H1 (cell line): ENCODE results near the gene PREB. TPM values are rescaled to one million over a fixed set of nuclear protein-coding genes. Genes with fewer than 3 reads are reported as not detected.
A peak's percentile ranks its signal among the peaks of the same experiment; 100 is the strongest.

ENCODE experiments used
- CTCF ChIA-PET: fragments of 300-600 bp; sonication (Branson Sonifier 250); formaldehyde crosslinking; loops from one replicate; lab custom pipeline; 2021; ENCODE audit not compliant: partially characterized antibody; lab: Charles Lee
- POLR2A ChIA-PET: fragments of 300-600 bp; sonication (Branson Sonifier 250); formaldehyde crosslinking; loops from one replicate; lab custom pipeline; 2021; ENCODE audit warnings: inconsistent platforms; ENCODE audit not compliant: partially characterized antibody; lab: Charles Lee
- DNase-seq, 2 experiments: peaks; one replicate each; pipeline versions ENCODE4 v3.0.0 to v3.0.0-alpha.2; 2010 to 2022; ENCODE audit warnings: low spot score in 2 of 2, low read depth in 1 of 2, mixed read lengths in 1 of 2
- FAIRE-seq: peaks from 2 replicates; lab custom pipeline; 2011; peaks lifted over from hg19 to GRCh38; lab: Jason Lieb, UNC
- H2AFZ ChIP-seq: 2 replicates; pipeline ENCODE4 v1.8.1; 2012; ENCODE audit warnings: low read length, inconsistent platforms
- H2AK5ac ChIP-seq: 2 replicates; pipeline ENCODE4 v1.6.1; 2013; ENCODE audit warnings: low read depth, low read length
- H2BK120ac ChIP-seq: replicated peaks from 2 replicates; pipeline ENCODE3; 2013; ENCODE audit warnings: low read depth, low read length, inconsistent platforms
- H2BK12ac ChIP-seq: 2 replicates; pipeline ENCODE4 v1.6.1; 2013; ENCODE audit warnings: low read depth, low read length
- H2BK15ac ChIP-seq: 2 replicates; pipeline ENCODE4 v1.6.1; 2013; ENCODE audit warnings: low read length
- H2BK20ac ChIP-seq: 2 replicates; pipeline ENCODE4 v1.6.1; 2013; ENCODE audit warnings: low read length
- H2BK5ac ChIP-seq: 2 replicates; pipeline ENCODE4 v1.6.1; 2013; ENCODE audit warnings: low read depth, low read length
- H3K14ac ChIP-seq: 2 replicates; pipeline ENCODE4 v1.6.1; 2013; ENCODE audit warnings: inconsistent platforms; ENCODE audit not compliant: insufficient read length
- H3K18ac ChIP-seq: 2 replicates; pipeline ENCODE4 v1.6.1; 2013; ENCODE audit warnings: low read length; ENCODE audit errors: extremely low read depth
- H3K23ac ChIP-seq: 2 replicates; pipeline ENCODE4 v1.6.1; 2013; ENCODE audit warnings: inconsistent platforms; ENCODE audit not compliant: insufficient read length
- H3K23me2 ChIP-seq: 2 replicates; pipeline ENCODE4 v1.6.1; 2013; ENCODE audit warnings: low read depth, low read length
- H3K27ac ChIP-seq: 2 replicates; pipeline ENCODE4 v1.6.1; 2011; ENCODE audit warnings: low read depth, low read length, inconsistent platforms
- H3K27me3 ChIP-seq, 4 experiments: replicated peaks in 1 of 4; 1 replicate in 1 of 4; 2 replicates in 3 of 4; pipeline versions ENCODE4 v1.6.1 to v1.8.1; 2011 to 2013; ENCODE audit warnings: low read length in 3 of 4, mild to moderate bottlenecking in 3 of 4, inconsistent platforms in 2 of 4, mixed read lengths in 2 of 4, moderate library complexity in 1 of 4; ENCODE audit not compliant: control insufficient read depth in 3 of 4, insufficient read depth in 3 of 4; ENCODE audit errors: extremely low read depth in 1 of 4
- H3K36me3 ChIP-seq, 4 experiments: 2 replicates each; pipeline versions ENCODE4 v1.6.1 to v1.8.1; 2011 to 2013; ENCODE audit warnings: mild to moderate bottlenecking in 4 of 4, low read length in 3 of 4, moderate library complexity in 2 of 4, control low read depth in 1 of 4, inconsistent platforms in 1 of 4; ENCODE audit not compliant: insufficient read depth in 4 of 4, control insufficient read depth in 2 of 4
- H3K4ac ChIP-seq: replicated peaks from 2 replicates; pipeline ENCODE3; 2013; ENCODE audit warnings: low read length, low read depth, mixed read lengths, inconsistent platforms; ENCODE audit not compliant: insufficient read length
- H3K4me1 ChIP-seq, 4 experiments: replicated peaks in 1 of 4; 1 replicate in 1 of 4; 2 replicates in 3 of 4; pipeline versions ENCODE4 v1.6.1 to v1.8.1; 2011 to 2013; ENCODE audit warnings: low read length in 3 of 4, inconsistent platforms in 2 of 4, mixed read lengths in 1 of 4; ENCODE audit not compliant: insufficient read depth in 4 of 4, control insufficient read depth in 3 of 4
- H3K4me2 ChIP-seq, 2 experiments: 2 replicates each; pipeline versions ENCODE4 v1.6.1 to v1.8.1; 2011 to 2013; ENCODE audit warnings: low read depth in 2 of 2, low read length in 2 of 2, control low read depth in 1 of 2, inconsistent platforms in 1 of 2, mild to moderate bottlenecking in 1 of 2; ENCODE audit not compliant: insufficient read depth in 1 of 2
- H3K4me3 ChIP-seq, 4 experiments: fragments of 200-600, 300-600 bp in 1 of 4; sonication (generic), shearing (Covaris generic), sonication (Bioruptor Twin) in 1 of 4; 2 replicates each; pipeline versions ENCODE4 v1.5.1 to v1.8.1; 2011 to 2016; ENCODE audit warnings: low read length in 4 of 4, low read depth in 3 of 4, control low read depth in 2 of 4, inconsistent platforms in 2 of 4, mild to moderate bottlenecking in 2 of 4, mixed read lengths in 1 of 4, moderate library complexity in 1 of 4; ENCODE audit not compliant: insufficient read depth in 2 of 4; ENCODE audit errors: extremely low read depth in 1 of 4
- H3K56ac ChIP-seq: replicated peaks from 2 replicates; pipeline ENCODE3; 2013; ENCODE audit warnings: low read depth, mild to moderate bottlenecking, mixed read lengths, low read length, inconsistent platforms; ENCODE audit not compliant: insufficient read length
- H3K79me1 ChIP-seq: 2 replicates; pipeline ENCODE4 v1.6.1; 2013; ENCODE audit warnings: low read depth, low read length, control low read depth
- H3K79me2 ChIP-seq, 2 experiments: 2 replicates each; pipeline versions ENCODE4 v1.6.1 to v1.8.1; 2012 to 2013; ENCODE audit warnings: low read length in 2 of 2, mild to moderate bottlenecking in 2 of 2, inconsistent platforms in 1 of 2; ENCODE audit not compliant: insufficient read depth in 2 of 2, control insufficient read depth in 1 of 2
- H3K9ac ChIP-seq, 4 experiments: replicated peaks in 1 of 4; 1 replicate in 1 of 4; 2 replicates in 3 of 4; pipeline versions ENCODE4 v1.6.1 to v1.8.1; 2011 to 2013; ENCODE audit warnings: low read depth in 3 of 4, low read length in 3 of 4, control low read depth in 2 of 4, mild to moderate bottlenecking in 2 of 4, moderate library complexity in 2 of 4, inconsistent platforms in 1 of 4; ENCODE audit errors: extremely low read depth in 1 of 4
- H3K9me3 ChIP-seq, 2 experiments: 2 replicates each; pipeline versions ENCODE4 v1.6.1 to v1.8.1; 2012 to 2013; ENCODE audit warnings: mild to moderate bottlenecking in 2 of 2, moderate library complexity in 2 of 2, control low read depth in 1 of 2, inconsistent platforms in 1 of 2, low read depth in 1 of 2, low read length in 1 of 2, mixed read lengths in 1 of 2; ENCODE audit not compliant: insufficient read depth in 2 of 2
- H4K20me1 ChIP-seq, 2 experiments: replicated peaks in 1 of 2; 2 replicates each; pipeline versions ENCODE3 to v1.8.1; 2011 to 2013; ENCODE audit warnings: inconsistent platforms in 2 of 2, low read length in 2 of 2, mild to moderate bottlenecking in 1 of 2; ENCODE audit not compliant: insufficient read depth in 2 of 2, control insufficient read depth in 1 of 2
- H4K5ac ChIP-seq: 2 replicates; pipeline ENCODE4 v1.6.1; 2013; ENCODE audit warnings: low read length, low read depth, mixed read lengths, inconsistent platforms; ENCODE audit not compliant: insufficient read length
- H4K8ac ChIP-seq: 2 replicates; pipeline ENCODE4 v1.8.0; 2013; ENCODE audit warnings: mild to moderate bottlenecking, moderate library complexity, low read length, inconsistent platforms; ENCODE audit not compliant: insufficient read depth; ENCODE audit errors: extremely low read depth
- H4K91ac ChIP-seq: replicated peaks from 2 replicates; pipeline ENCODE3; 2013; ENCODE audit warnings: low read length, mixed read lengths, inconsistent platforms; ENCODE audit not compliant: insufficient read length
- CTBP2 ChIP-seq: IDR thresholded peaks from 2 replicates; pipeline ENCODE4 v1.7.0; 2011; ENCODE audit warnings: borderline replicate concordance, mild to moderate bottlenecking, moderate library complexity, mixed read lengths, low read length; ENCODE audit not compliant: insufficient read depth, insufficient read length
- E2F6 ChIP-seq: IDR thresholded peaks from 2 replicates; pipeline ENCODE4 v1.6.1; 2012; ENCODE audit warnings: inconsistent platforms
- EP300 ChIP-seq, 2 experiments: IDR thresholded peaks; 1 replicate in 1 of 2; 2 replicates in 1 of 2; pipeline ENCODE4 v1.6.1; 2011 to 2012; ENCODE audit warnings: low read depth in 2 of 2, low read length in 2 of 2, mild to moderate bottlenecking in 2 of 2, borderline replicate concordance in 1 of 2, inconsistent platforms in 1 of 2, moderate library complexity in 1 of 2
- KDM1A ChIP-seq: fragments of 200-600, 300-600 bp; sonication (generic); IDR thresholded peaks from 2 replicates; pipeline ENCODE4 v1.7.1; 2016; ENCODE audit warnings: mild to moderate bottlenecking, low read length, borderline replicate concordance
- NANOG ChIP-seq: IDR thresholded peaks from 2 replicates; pipeline ENCODE4 v1.6.1; 2011; ENCODE audit warnings: low read length, low read depth, mild to moderate bottlenecking, inconsistent platforms; ENCODE audit not compliant: insufficient read depth, poor library complexity, severe bottlenecking
- POLR2A ChIP-seq, 2 experiments: IDR thresholded peaks; 1 replicate in 1 of 2; 2 replicates in 1 of 2; pipeline ENCODE4 v1.6.1; 2011; ENCODE audit warnings: low read depth in 2 of 2, low read length in 2 of 2, mild to moderate bottlenecking in 2 of 2; ENCODE audit errors: control extremely low read depth in 1 of 2
- POU5F1 ChIP-seq: IDR thresholded peaks from 2 replicates; pipeline ENCODE4 v1.6.1; 2011; ENCODE audit warnings: low read depth, mild to moderate bottlenecking, low read length, moderate library complexity
- RFX5 ChIP-seq: IDR thresholded peaks from 2 replicates; pipeline ENCODE4 v1.6.1; 2011; ENCODE audit warnings: low read depth, low read length, improper control_type of control experiment, borderline replicate concordance
- TEAD4 ChIP-seq: IDR thresholded peaks from 2 replicates; pipeline ENCODE4 v1.6.1; 2012; ENCODE audit warnings: low read depth, low read length, inconsistent platforms, mixed read lengths
- WGBS, 2 experiments: shearing (Covaris generic) in 1 of 2; methylation state at CpG; one replicate each; pipeline versions ENCODE4 v1.1.6 to v1.1.7; 2013 to 2015; ENCODE audit warnings: low lambda C conversion rate in 2 of 2, mixed read lengths in 2 of 2, inconsistent platforms in 1 of 2, low coverage in 1 of 2, missing lambda C conversion rate in 1 of 2; ENCODE audit not compliant: insufficient replicate concordance in 2 of 2, insufficient coverage in 1 of 2, insufficient read length in 1 of 2; ENCODE audit errors: extremely low coverage in 1 of 2, missing lambda C conversion rate in 1 of 2; 5-methylcytosine and 5-hydroxymethylcytosine counted together
- polyA plus RNA-seq, 7 experiments: library from polyadenylated mRNA; depleted of rRNA in 3 of 7; stranded (reverse) in 5 of 7; unstranded in 2 of 7; fragments of >200 nt in 5 of 7; fragments of 200-250 nt in 2 of 7; gene quantifications; 1 replicate in 5 of 7; 2 replicates in 1 of 7; 4 replicates in 1 of 7; pipeline versions ENCODE4 v1.2.1 to v1.2.3, GENCODE V29; 2011 to 2013; ENCODE audit warnings: missing spikeins in 2 of 7, mixed read lengths in 2 of 7
- total RNA-seq: library from RNA; stranded (reverse); fragmentation: NEBNext Ultra II Directional; extraction: Animal tissue kit (Norgen Biotek cat#: 25700); gene quantifications from 2 replicates; pipeline ENCODE4 v1.2.1, GENCODE V29; 2021
- TF ChIP-seq, protein P1 (sequence below): IDR thresholded peaks from 2 replicates; pipeline ENCODE4 v1.6.1; 2012; ENCODE audit warnings: low read length, inconsistent platforms

PREB gene
- total and polyA plus RNA-seq, 2 of the 8 experiments (the other 6 are each of a cell fraction or from before 2014, with no cell fraction given): 54.1 to 72.2 TPM

- Histone ChIP-seq H4K8ac (peak overlapping the region; percentile 71), H4K5ac (no peak overlapping the region), H4K20me1 (peaks cover 5 to 9% of the 10 kb centered on the region in 2 experiments), H2BK120ac (no peak overlapping the region), H3K23me2 (peaks cover 2% of the 10 kb centered on the region; the same call in 1 of the 2 replicates), H3K9me3 (no peaks in the 10 kb centered on the region), H3K79me1 (peaks cover 4% of the 10 kb centered on the region), H3K4me2 (no peak overlapping the region), H3K18ac (no peak overlapping the region), H3K56ac (no peak overlapping the region), H2BK12ac (no peak overlapping the region), H4K91ac (no peak overlapping the region), H3K4me1 (peaks cover 0 to 4% (median 3%) of the 10 kb centered on the region in 4 experiments; a peak in 5 of 7 replicates), H3K14ac (no peak overlapping the region), H3K23ac (no peak overlapping the region), H3K4me3 (no peak overlapping the region), H3K27ac (no peak overlapping the region), H3K9ac (no peak overlapping the region), H3K4ac (no peak overlapping the region), H3K79me2 (peaks cover 0 to 15% of the 10 kb centered on the region in 2 experiments; a peak in 2 of 4 replicates), H2AFZ (no peak overlapping the region), H2BK5ac (no peak overlapping the region), H2BK20ac (no peak overlapping the region), H3K27me3 (no peaks in the 10 kb centered on the region), H2AK5ac (no peak overlapping the region), H3K36me3 (no peaks in the 10 kb centered on the region; a peak in 2 of 8 replicates), H2BK15ac (no peak overlapping the region)
- FAIRE-seq: no peak
- ChIA-PET CTCF (interaction anchor here (0.7 to 3.7 kb wide), 8 partner anchors 13 to 128 kb away, joined by 3 to 11 read pairs (median 4); partner anchors contain the start of gene ABHD1), POLR2A (interaction anchor here (1.2 kb wide), 1 partner anchor 11 kb away, joined by 5 read pairs; the partner anchor contains the start of gene TCF23)
- no peak for DNase-seq
- 95% methylated on average over 21 of the region's 21 CpGs; no CpG with 5 or more reads in 1 of the 2 experiments for WGBS, 2 experiments
- no peak for TF ChIP-seq POU5F1
- TF ChIP-seq EP300 (IDR thresholded peaks at IDR 0.05; ENCODE audit: borderline replicate concordance in 1 of 2, low read depth in 2 of 2, low read length in 2 of 2): no peak
- TF ChIP-seq KDM1A: no peak
- no peak for TF ChIP-seq CTBP2
- no peak for TF ChIP-seq POLR2A (IDR thresholded peaks at IDR 0.05; ENCODE audit: control extremely low read depth in 1 of 2, low read depth in 2 of 2, low read length in 2 of 2)
- no peak for TF ChIP-seq E2F6
- TF ChIP-seq RFX5: no peak
- no peak for TF ChIP-seq TEAD4
- TF ChIP-seq, protein P1, sequence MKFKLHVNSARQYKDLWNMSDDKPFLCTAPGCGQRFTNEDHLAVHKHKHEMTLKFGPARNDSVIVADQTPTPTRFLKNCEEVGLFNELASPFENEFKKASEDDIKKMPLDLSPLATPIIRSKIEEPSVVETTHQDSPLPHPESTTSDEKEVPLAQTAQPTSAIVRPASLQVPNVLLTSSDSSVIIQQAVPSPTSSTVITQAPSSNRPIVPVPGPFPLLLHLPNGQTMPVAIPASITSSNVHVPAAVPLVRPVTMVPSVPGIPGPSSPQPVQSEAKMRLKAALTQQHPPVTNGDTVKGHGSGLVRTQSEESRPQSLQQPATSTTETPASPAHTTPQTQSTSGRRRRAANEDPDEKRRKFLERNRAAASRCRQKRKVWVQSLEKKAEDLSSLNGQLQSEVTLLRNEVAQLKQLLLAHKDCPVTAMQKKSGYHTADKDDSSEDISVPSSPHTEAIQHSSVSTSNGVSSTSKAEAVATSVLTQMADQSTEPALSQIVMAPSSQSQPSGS: no peak
- no peak for TF ChIP-seq NANOG
These were observed 3.0 kb upstream of the PREB start for GRCh38 chr2:27137322-27137935.
